ENCODE results near the gene MDK. TPM values are rescaled to one million over a fixed set of nuclear protein-coding genes. Genes with fewer than 3 reads are reported as not detected.
A peak's percentile ranks its signal among the peaks of the same experiment; 100 is the strongest.

MDK gene
- total RNA-seq, 1 experiment from 2014 or later, result 286 TPM

DNA sequence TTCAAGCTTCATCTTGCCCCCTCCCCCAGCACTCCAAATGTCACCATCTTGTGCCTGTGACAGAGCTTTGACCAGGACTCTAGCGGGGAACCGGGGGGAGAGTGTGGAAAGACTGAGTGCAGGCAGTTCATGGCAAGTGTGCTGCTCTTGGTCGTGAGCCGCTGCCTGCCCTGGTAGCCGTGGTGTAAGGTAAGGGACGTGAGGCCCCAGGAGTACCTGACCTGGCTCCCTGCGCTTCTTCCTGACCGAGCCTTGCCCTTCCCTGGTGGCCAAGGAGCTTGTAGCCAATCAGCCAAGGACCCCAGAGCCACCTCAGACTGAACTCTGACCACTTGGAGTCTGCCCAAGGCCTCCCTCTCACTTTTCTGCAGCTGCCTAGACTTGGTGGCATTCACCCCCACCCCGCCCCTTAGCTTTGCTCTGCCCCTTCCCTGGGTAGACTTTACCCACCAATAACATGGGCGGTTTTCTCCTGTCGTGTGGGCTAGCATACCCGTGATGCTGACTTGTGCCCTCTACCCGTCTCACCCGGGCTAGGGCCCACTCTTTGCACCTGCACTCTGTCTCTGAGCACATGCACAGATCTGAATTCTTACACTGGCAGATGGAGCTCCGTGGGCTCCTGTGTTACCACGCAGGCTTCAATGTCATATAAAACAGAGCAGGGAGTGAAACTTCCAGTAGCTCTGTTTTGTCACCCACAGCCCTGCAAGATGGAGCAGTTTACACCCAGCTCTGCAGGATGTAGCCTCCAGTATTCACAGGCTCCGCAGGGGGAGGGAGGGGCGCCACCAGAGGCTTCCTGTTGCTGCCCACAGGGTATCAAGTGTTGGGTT, 32.7 kb upstream of the MDK start:
- no peaks in the 10 kb centered on the region for H3K9me3 ChIP-seq (ENCODE audit: control insufficient read depth in 1 of 2, insufficient read depth in 1 of 2, low read depth in 1 of 2, low read length in 2 of 2)
- peaks cover 14 to 38% of the 10 kb centered on the region in 2 experiments; a peak in 3 of 4 replicates for H3K4me1 ChIP-seq (ENCODE audit: control insufficient read depth in 1 of 2, insufficient read depth in 2 of 2, low read length in 2 of 2)
- no peak overlapping the region for H2AFZ ChIP-seq (ENCODE audit: low read depth, low read length, poor library complexity, severe bottlenecking)
- H3K27ac ChIP-seq (ENCODE audit: low read depth, low read length), result peak overlapping the region; percentile 76; the same call in 1 of the 2 replicates
- peak overlapping the region; percentile 92 for H3K9ac ChIP-seq (ENCODE audit: low read length)
- DNase-seq (ENCODE audit: low read depth, low spot score) (no peak), ATAC-seq (no peak)
- intact Hi-C loops (cut with micrococcal nuclease), result no loop called here
- H4K20me1 ChIP-seq (ENCODE audit: insufficient read depth), result peaks cover 7% of the 10 kb centered on the region; the same call in 1 of the 2 replicates
- TF ChIP-seq ZNF274 (IDR thresholded peaks at IDR 0.05; ENCODE audit: low read depth, low read length), result no peak
- no peak for TF ChIP-seq ZFX (IDR thresholded peaks at IDR 0.05)
- TF ChIP-seq EZH2 (IDR thresholded peaks at IDR 0.05), result no peak
- ChIA-PET POLR2A (interaction anchor here (1.3 kb wide), 1 partner anchor 105 kb away, joined by 6 read pairs; no protein-coding TSS in a partner anchor), CTCF (no interaction called here), RAD21 (ENCODE audit: low non-redundant PET in 1 of 2, low total read pairs in 2 of 2, uncharacterized antibody in 2 of 2, unreplicated experiment in 2 of 2) (interaction anchor here in 1 of 2 experiments (1.3 kb wide), 1 partner anchor 105 kb away, joined by 3 read pairs; no protein-coding TSS in a partner anchor)
- peaks cover 61% of the 10 kb centered on the region for H3K79me2 ChIP-seq (ENCODE audit: insufficient read depth, low read length)
- BruUV-seq (replicated peaks), result no TSS peak
- H3K9me2 ChIP-seq (ENCODE audit: insufficient read depth), result no peaks in the 10 kb centered on the region
- H3K4me2 ChIP-seq (ENCODE audit: low read length), result peak overlapping the region; percentile 97
- H3K36me3 ChIP-seq (ENCODE audit: control insufficient read depth in 1 of 2, insufficient read depth in 2 of 2, low read length in 2 of 2), result no peaks in the 10 kb centered on the region
- H3K4me3 ChIP-seq (replicated peaks in 1 of 2; ENCODE audit: low read depth in 1 of 2, low read length in 2 of 2), result peak overlapping the region; percentile 91 to 97
- no peaks in the 10 kb centered on the region for H3K27me3 ChIP-seq (ENCODE audit: insufficient read depth, low read length)

DNA sequence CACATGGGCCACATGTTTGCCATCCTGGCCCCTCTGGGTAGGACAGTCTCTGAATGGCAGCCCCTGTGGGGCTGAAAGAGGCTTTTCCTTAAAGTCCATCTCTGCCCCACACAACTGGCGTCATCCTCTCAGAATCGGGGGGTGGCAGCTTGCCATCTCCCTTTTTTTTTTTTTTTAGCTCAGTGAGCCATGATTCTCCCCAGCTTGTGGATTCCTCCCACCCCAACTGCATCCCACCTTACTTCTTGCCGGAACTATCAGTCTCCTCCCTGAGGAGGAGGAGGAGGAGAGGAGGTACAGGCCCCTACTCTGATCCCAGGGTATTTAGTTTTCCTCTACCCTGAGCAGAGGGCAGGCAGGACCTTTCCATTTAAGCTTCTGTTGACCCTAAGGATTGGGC, 30.8 kb upstream of the MDK start:
- no peak overlapping the region for H3K27ac ChIP-seq (ENCODE audit: low read depth, low read length)
- no peaks in the 10 kb centered on the region for H3K9me3 ChIP-seq (ENCODE audit: control insufficient read depth in 1 of 2, insufficient read depth in 1 of 2, low read depth in 1 of 2, low read length in 2 of 2)
- ChIA-PET CTCF (interaction anchor here (1.3 to 2.2 kb wide), 2 partner anchors 16 to 35 kb away, joined by 3 to 5 read pairs; no protein-coding TSS in a partner anchor), POLR2A (no interaction called here), RAD21 (ENCODE audit: low non-redundant PET in 1 of 2, low total read pairs in 2 of 2, uncharacterized antibody in 2 of 2, unreplicated experiment in 2 of 2) (no interaction called here)
- no peak overlapping the region for H3K4me2 ChIP-seq (ENCODE audit: low read length)
- H2AFZ ChIP-seq (ENCODE audit: low read depth, low read length, poor library complexity, severe bottlenecking), result no peak overlapping the region
- no peak for ATAC-seq
- H3K9me2 ChIP-seq (ENCODE audit: insufficient read depth), result no peaks in the 10 kb centered on the region
- H3K36me3 ChIP-seq (ENCODE audit: control insufficient read depth in 1 of 2, insufficient read depth in 2 of 2, low read length in 2 of 2), result 0 out of 4 replicates have a peak, but pooled peaks cover 0 to 2% of the 10 kb centered on the region in 2 experiments
- H3K4me1 ChIP-seq (ENCODE audit: control insufficient read depth in 1 of 2, insufficient read depth in 2 of 2, low read length in 2 of 2), result peaks cover 14 to 35% of the 10 kb centered on the region in 2 experiments; a peak in 3 of 4 replicates
- DNase-seq (ENCODE audit: low read depth, low spot score), result no peak
- H3K79me2 ChIP-seq (ENCODE audit: insufficient read depth, low read length), result peaks cover 72% of the 10 kb centered on the region
- no peaks in the 10 kb centered on the region for H3K27me3 ChIP-seq (ENCODE audit: insufficient read depth, low read length)
- H3K4me3 ChIP-seq (replicated peaks in 1 of 2; ENCODE audit: low read depth in 1 of 2, low read length in 2 of 2), result no peak overlapping the region
- intact Hi-C loops (cut with micrococcal nuclease), result no loop called here
- peaks cover 7% of the 10 kb centered on the region; the same call in 1 of the 2 replicates for H4K20me1 ChIP-seq (ENCODE audit: insufficient read depth)
- no TSS peak for BruUV-seq (replicated peaks)
- TF ChIP-seq RAD21 (IDR thresholded peaks at IDR 0.05; ENCODE audit: low read depth), result no peak
- TF ChIP-seq, protein P1, sequence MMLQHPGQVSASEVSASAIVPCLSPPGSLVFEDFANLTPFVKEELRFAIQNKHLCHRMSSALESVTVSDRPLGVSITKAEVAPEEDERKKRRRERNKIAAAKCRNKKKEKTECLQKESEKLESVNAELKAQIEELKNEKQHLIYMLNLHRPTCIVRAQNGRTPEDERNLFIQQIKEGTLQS (IDR thresholded peaks at IDR 0.05), result no peak
- TF ChIP-seq, protein P2, sequence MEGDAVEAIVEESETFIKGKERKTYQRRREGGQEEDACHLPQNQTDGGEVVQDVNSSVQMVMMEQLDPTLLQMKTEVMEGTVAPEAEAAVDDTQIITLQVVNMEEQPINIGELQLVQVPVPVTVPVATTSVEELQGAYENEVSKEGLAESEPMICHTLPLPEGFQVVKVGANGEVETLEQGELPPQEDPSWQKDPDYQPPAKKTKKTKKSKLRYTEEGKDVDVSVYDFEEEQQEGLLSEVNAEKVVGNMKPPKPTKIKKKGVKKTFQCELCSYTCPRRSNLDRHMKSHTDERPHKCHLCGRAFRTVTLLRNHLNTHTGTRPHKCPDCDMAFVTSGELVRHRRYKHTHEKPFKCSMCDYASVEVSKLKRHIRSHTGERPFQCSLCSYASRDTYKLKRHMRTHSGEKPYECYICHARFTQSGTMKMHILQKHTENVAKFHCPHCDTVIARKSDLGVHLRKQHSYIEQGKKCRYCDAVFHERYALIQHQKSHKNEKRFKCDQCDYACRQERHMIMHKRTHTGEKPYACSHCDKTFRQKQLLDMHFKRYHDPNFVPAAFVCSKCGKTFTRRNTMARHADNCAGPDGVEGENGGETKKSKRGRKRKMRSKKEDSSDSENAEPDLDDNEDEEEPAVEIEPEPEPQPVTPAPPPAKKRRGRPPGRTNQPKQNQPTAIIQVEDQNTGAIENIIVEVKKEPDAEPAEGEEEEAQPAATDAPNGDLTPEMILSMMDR (IDR thresholded peaks at IDR 0.05 in 2 of 3, conservative IDR thresholded peaks at IDR 0.05 in 1 of 3; ENCODE audit: borderline replicate concordance in 1 of 3, insufficient read depth in 1 of 3, low read depth in 2 of 3, low read length in 2 of 3), result no peak
- no peak for TF ChIP-seq ELF1 (IDR thresholded peaks at IDR 0.05; ENCODE audit: borderline replicate concordance, low read depth)
- TF ChIP-seq YY1 (IDR thresholded peaks at IDR 0.05; ENCODE audit: extremely low read depth, insufficient replicate concordance, low read depth, low read length), result no peak
- TF ChIP-seq ZFX (IDR thresholded peaks at IDR 0.05), result no peak
- no peak for TF ChIP-seq ZNF274 (IDR thresholded peaks at IDR 0.05; ENCODE audit: low read depth, low read length)
- TF ChIP-seq EZH2phosphoT487 (IDR thresholded peaks at IDR 0.05; ENCODE audit: borderline replicate concordance), result no peak
- no peak overlapping the region for H3K9ac ChIP-seq (ENCODE audit: low read length)
